ENCODE measurements around the gene CDH18. TPM values are rescaled to one million over a fixed set of nuclear protein-coding genes. Genes with fewer than 3 reads are reported as not detected.

CDH18 gene
- total RNA-seq, 1 donor from 2014 or later = not detected

DNA sequence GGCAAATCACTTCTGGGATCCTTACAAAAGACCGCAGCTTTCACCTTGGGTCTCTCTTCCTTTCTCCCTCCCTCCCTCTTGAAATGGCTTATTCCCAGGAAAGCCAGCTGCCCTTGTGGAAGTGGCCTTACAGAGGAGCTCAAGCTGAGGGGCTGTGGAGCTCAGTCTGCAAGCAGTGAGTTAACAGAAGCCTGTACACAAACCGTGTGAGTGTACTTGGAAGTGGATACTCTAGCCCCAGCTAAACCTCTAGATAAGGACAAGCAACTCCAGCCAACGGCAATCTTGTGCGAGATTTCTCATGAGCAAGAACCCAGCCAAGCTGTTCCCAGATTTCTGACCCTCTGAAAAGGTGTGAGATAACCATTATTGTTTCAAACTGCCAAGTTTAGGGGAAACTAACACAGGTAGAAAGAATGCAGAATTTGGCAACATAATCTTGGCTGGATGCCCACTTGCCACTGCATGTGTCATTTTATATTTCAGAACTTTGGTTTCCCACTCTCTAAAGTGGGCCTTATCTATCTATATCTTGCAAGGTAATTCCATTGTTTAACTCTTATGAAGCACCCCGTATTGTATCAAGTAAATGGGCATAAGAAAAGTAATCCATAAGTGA, 85.6 kb downstream of the CDH18 start:
- no peaks in the 10 kb centered on the region for H3K27me3 ChIP-seq (ENCODE audit: low read depth)
- no peaks in the 10 kb centered on the region for H3K9me3 ChIP-seq
- intact Hi-C loops (cut with DNase I) = no loop called here
- no peak for DNase-seq
- TF ChIP-seq, protein P1, sequence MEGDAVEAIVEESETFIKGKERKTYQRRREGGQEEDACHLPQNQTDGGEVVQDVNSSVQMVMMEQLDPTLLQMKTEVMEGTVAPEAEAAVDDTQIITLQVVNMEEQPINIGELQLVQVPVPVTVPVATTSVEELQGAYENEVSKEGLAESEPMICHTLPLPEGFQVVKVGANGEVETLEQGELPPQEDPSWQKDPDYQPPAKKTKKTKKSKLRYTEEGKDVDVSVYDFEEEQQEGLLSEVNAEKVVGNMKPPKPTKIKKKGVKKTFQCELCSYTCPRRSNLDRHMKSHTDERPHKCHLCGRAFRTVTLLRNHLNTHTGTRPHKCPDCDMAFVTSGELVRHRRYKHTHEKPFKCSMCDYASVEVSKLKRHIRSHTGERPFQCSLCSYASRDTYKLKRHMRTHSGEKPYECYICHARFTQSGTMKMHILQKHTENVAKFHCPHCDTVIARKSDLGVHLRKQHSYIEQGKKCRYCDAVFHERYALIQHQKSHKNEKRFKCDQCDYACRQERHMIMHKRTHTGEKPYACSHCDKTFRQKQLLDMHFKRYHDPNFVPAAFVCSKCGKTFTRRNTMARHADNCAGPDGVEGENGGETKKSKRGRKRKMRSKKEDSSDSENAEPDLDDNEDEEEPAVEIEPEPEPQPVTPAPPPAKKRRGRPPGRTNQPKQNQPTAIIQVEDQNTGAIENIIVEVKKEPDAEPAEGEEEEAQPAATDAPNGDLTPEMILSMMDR (IDR thresholded peaks at IDR 0.05) = no peak
- no peak overlapping the region for H3K27ac ChIP-seq
- no peaks in the 10 kb centered on the region for H3K4me1 ChIP-seq
- H3K4me3 ChIP-seq = no peak overlapping the region
- peak in 1 of 2 donors; percentile 23 for ATAC-seq
- no peaks in the 10 kb centered on the region for H3K36me3 ChIP-seq

DNA sequence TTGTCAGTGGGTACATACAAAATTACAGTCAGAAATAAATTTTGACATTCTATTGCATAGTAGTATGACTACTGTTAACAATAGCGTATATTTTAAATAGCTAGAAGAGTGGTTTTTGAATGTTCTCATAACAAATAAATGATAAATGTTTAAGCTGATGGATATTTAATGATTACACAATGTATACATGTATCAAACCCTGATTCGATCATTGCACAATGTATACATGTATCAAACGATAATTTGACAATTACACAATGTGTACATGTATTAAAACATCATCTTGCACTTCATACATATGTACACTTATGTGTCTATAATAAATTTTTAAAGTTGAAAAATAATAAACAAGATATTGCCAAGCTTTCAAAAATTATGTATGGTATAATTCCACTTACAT, 87.7 kb downstream of the CDH18 start:
- ATAC-seq (no peak), DNase-seq (no peak)
- Histone ChIP-seq H3K36me3 (no peaks in the 10 kb centered on the region), H3K27ac (no peak overlapping the region), H3K9me3 (no peaks in the 10 kb centered on the region), H3K4me1 (no peaks in the 10 kb centered on the region), H3K27me3 (ENCODE audit: low read depth) (no peaks in the 10 kb centered on the region), H3K4me3 (no peak overlapping the region)
- intact Hi-C loops (cut with DNase I) = no loop called here
- TF ChIP-seq, protein P1 (IDR thresholded peaks at IDR 0.05) = no peak

DNA sequence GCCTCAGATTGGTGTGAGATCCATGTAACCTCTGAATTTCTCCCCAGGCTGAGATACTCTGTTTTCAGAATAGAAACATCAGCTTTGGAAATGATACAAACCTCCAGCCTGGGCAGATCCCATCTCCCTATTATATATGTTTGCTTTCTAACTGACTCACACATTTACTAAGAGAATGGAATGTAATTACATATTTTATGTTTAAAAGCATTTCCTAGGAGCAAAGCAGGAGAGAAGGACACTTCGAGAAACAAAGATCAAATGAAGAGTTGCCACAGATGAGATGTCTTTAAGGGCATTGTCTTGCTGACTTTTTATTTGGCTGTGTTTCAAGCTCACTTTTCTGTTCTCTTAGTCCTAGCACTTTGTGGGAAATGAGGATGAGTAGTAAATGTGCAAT, 96.3 kb downstream of the CDH18 start:
- TF ChIP-seq, protein P1 (IDR thresholded peaks at IDR 0.05) = no peak
- ATAC-seq = no peak

DNA sequence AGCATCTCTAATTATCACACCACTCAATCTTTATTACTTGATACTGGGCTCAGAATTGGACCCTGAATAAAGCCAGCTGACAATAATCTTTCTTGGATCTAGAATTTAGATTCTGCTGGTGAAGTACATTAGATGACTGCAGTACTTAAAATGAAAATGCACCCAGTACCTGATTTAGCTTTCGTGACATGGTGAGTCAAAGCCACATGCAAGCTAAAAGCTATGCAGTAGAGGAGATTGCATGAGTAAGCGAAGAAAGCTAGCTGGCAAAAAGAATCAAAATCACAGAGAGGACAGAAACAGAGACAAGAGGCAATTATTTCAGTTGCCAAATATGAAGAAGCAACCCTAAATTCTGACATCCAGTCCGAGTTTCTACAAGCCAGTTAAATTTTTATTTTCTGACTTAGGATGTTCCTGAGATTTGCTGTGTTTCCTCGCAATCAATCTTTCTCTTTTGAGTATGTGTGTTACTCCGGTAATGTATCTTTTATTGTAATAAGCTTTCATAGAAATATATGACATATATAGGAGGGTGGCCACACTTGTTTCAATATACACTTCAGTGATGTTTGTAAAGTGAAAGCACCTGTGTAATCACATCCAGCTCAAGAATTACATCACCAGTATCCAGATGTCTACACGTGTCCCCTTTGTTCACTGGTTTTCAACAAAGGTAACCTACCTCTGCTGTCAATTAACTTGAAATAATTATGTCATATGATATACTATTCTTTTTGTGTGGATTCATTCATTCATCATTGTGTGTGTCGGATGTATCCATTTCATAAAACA, 101.7 kb downstream of the CDH18 start:
- no peak for DNase-seq
- TF ChIP-seq, protein P1 (IDR thresholded peaks at IDR 0.05) = no peak
- H3K27ac ChIP-seq = no peak overlapping the region

More for the DNA sequence above, 96.3 kb downstream of the CDH18 start:
- H3K9me3 ChIP-seq = no peaks in the 10 kb centered on the region
- DNase-seq = no peak
- no peak overlapping the region for H3K4me3 ChIP-seq
- H3K4me1 ChIP-seq = no peaks in the 10 kb centered on the region
- H3K36me3 ChIP-seq = no peaks in the 10 kb centered on the region
- intact Hi-C loops (cut with DNase I) = no loop called here
- no peak overlapping the region for H3K27ac ChIP-seq
- no peaks in the 10 kb centered on the region for H3K27me3 ChIP-seq (ENCODE audit: low read depth)

DNA sequence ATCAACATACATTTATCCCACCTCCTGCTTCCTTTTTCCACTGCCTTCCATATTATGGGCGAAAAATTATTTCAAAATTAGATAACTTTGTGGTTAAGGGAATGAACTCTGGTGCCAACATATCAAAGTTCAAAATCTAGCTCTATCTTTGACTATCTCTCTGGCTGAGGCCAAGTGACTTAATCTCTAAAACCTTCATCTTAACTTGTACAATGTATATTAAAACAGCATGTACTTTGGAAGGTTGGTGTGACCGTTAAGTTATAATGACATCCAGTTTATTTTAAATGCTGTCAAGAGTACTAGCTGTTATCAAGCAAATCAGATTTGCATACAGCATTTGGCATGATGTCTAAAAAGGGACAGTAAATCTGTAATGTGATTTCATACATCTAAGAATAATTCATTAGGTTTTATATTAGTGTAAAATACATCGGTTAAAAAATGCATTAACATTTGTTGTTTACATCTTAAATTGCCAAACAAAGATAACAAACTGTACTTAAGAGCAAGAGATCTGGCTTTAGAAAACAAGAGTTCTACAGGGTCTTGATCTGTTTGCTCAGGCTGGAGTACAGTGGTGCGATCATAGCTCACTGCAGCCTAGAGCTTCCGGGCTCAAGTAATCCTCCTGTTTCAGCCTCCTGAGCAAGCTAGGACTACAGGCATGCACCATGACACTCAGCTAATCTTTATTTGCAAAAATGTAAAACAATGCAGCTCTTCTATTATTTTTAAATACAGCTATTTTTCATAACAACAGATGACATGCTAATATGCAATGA, 102.8 kb downstream of the CDH18 start:
- H3K27me3 ChIP-seq (ENCODE audit: low read depth) = no peaks in the 10 kb centered on the region
- no peaks in the 10 kb centered on the region for H3K9me3 ChIP-seq
- no peak for DNase-seq
- no peaks in the 10 kb centered on the region for H3K36me3 ChIP-seq
- no peaks in the 10 kb centered on the region for H3K4me1 ChIP-seq
- intact Hi-C loops (cut with DNase I) = no loop called here
- H3K27ac ChIP-seq = no peak overlapping the region
- H3K4me3 ChIP-seq = no peak overlapping the region
- TF ChIP-seq, protein P1 (IDR thresholded peaks at IDR 0.05) = no peak
- no peak for ATAC-seq

More for the DNA sequence above, 101.7 kb downstream of the CDH18 start:
- no peaks in the 10 kb centered on the region for H3K9me3 ChIP-seq
- no peaks in the 10 kb centered on the region for H3K36me3 ChIP-seq
- no peak for ATAC-seq
- no peaks in the 10 kb centered on the region for H3K4me1 ChIP-seq
- no peaks in the 10 kb centered on the region for H3K27me3 ChIP-seq (ENCODE audit: low read depth)
- no peak overlapping the region for H3K4me3 ChIP-seq
- intact Hi-C loops (cut with DNase I) = no loop called here
